ENCODE data around the gene SYNGR3. TPM values are rescaled to one million over a fixed set of nuclear protein-coding genes. Genes with fewer than 3 reads are reported as not detected.

SYNGR3 gene
- total and polyA plus RNA-seq, 2 of the 13 experiments (the other 11 are each of a cell fraction or from before 2014, with no cell fraction given): 0.97 to 5.7 TPM

Small RNAs within 50 kb of the gene (small RNA-seq; reads per million reads assigned to genes)
- gene AC005363.2 (ENCODE audit: insufficient read depth in 2 of 3, insufficient read length in 3 of 3, low read depth in 2 of 3, low replicate concordance in 1 of 3) (0 reads per million in 3 experiments), gene RN7SL219P (ENCODE audit: insufficient read depth in 2 of 3, insufficient read length in 3 of 3, low read depth in 2 of 3, low replicate concordance in 1 of 3) (0 reads per million in 3 experiments), gene SNORA10 (ENCODE audit: insufficient read depth in 2 of 3, insufficient read length in 3 of 3, low read depth in 2 of 3, low replicate concordance in 1 of 3) (0 reads per million in 3 experiments), gene SNORA64 (ENCODE audit: insufficient read depth in 2 of 3, insufficient read length in 3 of 3, low read depth in 2 of 3, low replicate concordance in 1 of 3) (0 reads per million in 3 experiments)

Other genes with a start within 250 kb of the SYNGR3 start
Only the 30 nearest of the 32 such genes appear.
- 4.9 and 15.9 TPM in 2 replicates for gene NME3, start 218.4 kb upstream of the SYNGR3 start, total RNA-seq (2016; rRNA removed; fragmentation: Illumina TruSeq; extraction: Trizol)
- gene NME3, start 218.4 kb upstream of the SYNGR3 start, polyA plus RNA-seq (2011; rRNA removed): 10.4 and 13.9 TPM in 2 replicates
- 1.7 and 7.6 TPM in 2 replicates for gene EME2, start 217.2 kb upstream of the SYNGR3 start, total RNA-seq (2016; rRNA removed; fragmentation: Illumina TruSeq; extraction: Trizol)
- gene EME2, start 217.2 kb upstream of the SYNGR3 start, polyA plus RNA-seq (2011; rRNA removed): 4.4 and 6.5 TPM in 2 replicates
- 129 and 131 TPM in 2 replicates for gene MRPS34, start 216.8 kb upstream of the SYNGR3 start, total RNA-seq (2016; rRNA removed; fragmentation: Illumina TruSeq; extraction: Trizol)
- 61.3 and 63.5 TPM in 2 replicates for gene MRPS34, start 216.8 kb upstream of the SYNGR3 start, polyA plus RNA-seq (2011; rRNA removed)
- gene SPSB3, start 207.4 kb upstream of the SYNGR3 start, total RNA-seq (2016; rRNA removed; fragmentation: Illumina TruSeq; extraction: Trizol): 8.2 and 13.2 TPM in 2 replicates
- 21.9 and 26.7 TPM in 2 replicates for gene SPSB3, start 207.4 kb upstream of the SYNGR3 start, polyA plus RNA-seq (2011; rRNA removed)
- 43.8 and 61.5 TPM in 2 replicates for gene NUBP2, start 207.0 kb upstream of the SYNGR3 start, total RNA-seq (2016; rRNA removed; fragmentation: Illumina TruSeq; extraction: Trizol)
- gene NUBP2, start 207.0 kb upstream of the SYNGR3 start, polyA plus RNA-seq (2011; rRNA removed): 25.7 and 33.5 TPM in 2 replicates
- 0.81 and 2.4 TPM in 2 replicates for gene IGFALS, start 196.3 kb upstream of the SYNGR3 start, total RNA-seq (2016; rRNA removed; fragmentation: Illumina TruSeq; extraction: Trizol)
- 0.34 and 0.95 TPM in 2 replicates for gene IGFALS, start 196.3 kb upstream of the SYNGR3 start, polyA plus RNA-seq (2011; rRNA removed)
- 55.6 and 70.4 TPM in 2 replicates for gene HAGH, start 163.1 kb upstream of the SYNGR3 start, total RNA-seq (2016; rRNA removed; fragmentation: Illumina TruSeq; extraction: Trizol)
- gene HAGH, start 163.1 kb upstream of the SYNGR3 start, polyA plus RNA-seq (2011; rRNA removed): 95.4 and 110 TPM in 2 replicates
- gene FAHD1, start 162.8 kb upstream of the SYNGR3 start, total RNA-seq (2016; rRNA removed; fragmentation: Illumina TruSeq; extraction: Trizol): 45.3 and 55.1 TPM in 2 replicates
- 39.0 and 45.0 TPM in 2 replicates for gene FAHD1, start 162.8 kb upstream of the SYNGR3 start, polyA plus RNA-seq (2011; rRNA removed)
- gene MEIOB, start 117.8 kb upstream of the SYNGR3 start, total RNA-seq (2016; rRNA removed; fragmentation: Illumina TruSeq; extraction: Trizol): not detected in 2 replicates
- gene MEIOB, start 117.8 kb upstream of the SYNGR3 start, polyA plus RNA-seq (2011; rRNA removed): 0.05 and 0.17 TPM in 2 replicates
- gene HS3ST6, start 71.6 kb upstream of the SYNGR3 start, total RNA-seq (2016; rRNA removed; fragmentation: Illumina TruSeq; extraction: Trizol): not detected in 2 replicates
- not detected in 2 replicates for gene HS3ST6, start 71.6 kb upstream of the SYNGR3 start, polyA plus RNA-seq (2011; rRNA removed)
- gene MSRB1, start 46.8 kb upstream of the SYNGR3 start, total RNA-seq (2016; rRNA removed; fragmentation: Illumina TruSeq; extraction: Trizol): 32.1 and 49.0 TPM in 2 replicates
- 75.4 and 84.2 TPM in 2 replicates for gene MSRB1, start 46.8 kb upstream of the SYNGR3 start, polyA plus RNA-seq (2011; rRNA removed)
- gene RPL3L, start 35.3 kb upstream of the SYNGR3 start, total RNA-seq (2016; rRNA removed; fragmentation: Illumina TruSeq; extraction: Trizol): not detected in 2 replicates
- 0.17 and 0.30 TPM in 2 replicates for gene RPL3L, start 35.3 kb upstream of the SYNGR3 start, polyA plus RNA-seq (2011; rRNA removed)
- gene NDUFB10, start 30.4 kb upstream of the SYNGR3 start, total RNA-seq (2016; rRNA removed; fragmentation: Illumina TruSeq; extraction: Trizol): 143 and 157 TPM in 2 replicates
- 68.6 and 73.7 TPM in 2 replicates for gene NDUFB10, start 30.4 kb upstream of the SYNGR3 start, polyA plus RNA-seq (2011; rRNA removed)
- gene RPS2, start 25.1 kb upstream of the SYNGR3 start, total RNA-seq (2016; rRNA removed; fragmentation: Illumina TruSeq; extraction: Trizol): 1,908 and 1,988 TPM in 2 replicates
- gene RPS2, start 25.1 kb upstream of the SYNGR3 start, polyA plus RNA-seq (2011; rRNA removed): 4,513 and 4,514 TPM in 2 replicates
- gene RNF151, start 23.1 kb upstream of the SYNGR3 start, total RNA-seq (2016; rRNA removed; fragmentation: Illumina TruSeq; extraction: Trizol): not detected in 2 replicates
- not detected in 2 replicates for gene RNF151, start 23.1 kb upstream of the SYNGR3 start, polyA plus RNA-seq (2011; rRNA removed)
- 31.2 and 38.0 TPM in 2 replicates for gene TBL3, start 17.9 kb upstream of the SYNGR3 start, total RNA-seq (2016; rRNA removed; fragmentation: Illumina TruSeq; extraction: Trizol)
- gene TBL3, start 17.9 kb upstream of the SYNGR3 start, polyA plus RNA-seq (2011; rRNA removed): 16.8 and 24.9 TPM in 2 replicates
- gene NOXO1, start 8.5 kb upstream of the SYNGR3 start, total RNA-seq (2016; rRNA removed; fragmentation: Illumina TruSeq; extraction: Trizol): 0.21 and 1.4 TPM in 2 replicates
- gene NOXO1, start 8.5 kb upstream of the SYNGR3 start, polyA plus RNA-seq (2011; rRNA removed): 0.69 and 1.4 TPM in 2 replicates
- gene GFER, start 5.8 kb upstream of the SYNGR3 start, total RNA-seq (2016; rRNA removed; fragmentation: Illumina TruSeq; extraction: Trizol): 68.3 and 71.7 TPM in 2 replicates
- gene GFER, start 5.8 kb upstream of the SYNGR3 start, polyA plus RNA-seq (2011; rRNA removed): 28.6 and 35.9 TPM in 2 replicates
- 9.5 and 13.5 TPM in 2 replicates for gene ZNF598, start 19.9 kb downstream of the SYNGR3 start, total RNA-seq (2016; rRNA removed; fragmentation: Illumina TruSeq; extraction: Trizol)
- 14.2 and 17.6 TPM in 2 replicates for gene ZNF598, start 19.9 kb downstream of the SYNGR3 start, polyA plus RNA-seq (2011; rRNA removed)
- 0.97 TPM in 1 of 2 replicates, not detected in the other for gene NPW, start 29.8 kb downstream of the SYNGR3 start, total RNA-seq (2016; rRNA removed; fragmentation: Illumina TruSeq; extraction: Trizol)
- 0.24 and 0.25 TPM in 2 replicates for gene NPW, start 29.8 kb downstream of the SYNGR3 start, polyA plus RNA-seq (2011; rRNA removed)
- 15.8 and 23.7 TPM in 2 replicates for gene NHERF2, start 36.9 kb downstream of the SYNGR3 start, total RNA-seq (2016; rRNA removed; fragmentation: Illumina TruSeq; extraction: Trizol)
- gene NHERF2, start 36.9 kb downstream of the SYNGR3 start, polyA plus RNA-seq (2011; rRNA removed): 39.3 and 47.2 TPM in 2 replicates
- gene NTHL1, start 57.9 kb downstream of the SYNGR3 start, total RNA-seq (2016; rRNA removed; fragmentation: Illumina TruSeq; extraction: Trizol): 64.8 and 64.9 TPM in 2 replicates
- gene NTHL1, start 57.9 kb downstream of the SYNGR3 start, polyA plus RNA-seq (2011; rRNA removed): 47.5 and 55.6 TPM in 2 replicates
- 10.3 and 19.6 TPM in 2 replicates for gene TSC2, start 58.0 kb downstream of the SYNGR3 start, total RNA-seq (2016; rRNA removed; fragmentation: Illumina TruSeq; extraction: Trizol)
- gene TSC2, start 58.0 kb downstream of the SYNGR3 start, polyA plus RNA-seq (2011; rRNA removed): 40.4 and 44.6 TPM in 2 replicates
- gene PKD1, start 145.9 kb downstream of the SYNGR3 start, total RNA-seq (2016; rRNA removed; fragmentation: Illumina TruSeq; extraction: Trizol): 9.1 and 22.1 TPM in 2 replicates
- gene PKD1, start 145.9 kb downstream of the SYNGR3 start, polyA plus RNA-seq (2011; rRNA removed): 23.0 and 40.7 TPM in 2 replicates
- gene RAB26, start 158.7 kb downstream of the SYNGR3 start, total RNA-seq (2016; rRNA removed; fragmentation: Illumina TruSeq; extraction: Trizol): 0.45 and 0.86 TPM in 2 replicates
- 3.6 and 3.7 TPM in 2 replicates for gene RAB26, start 158.7 kb downstream of the SYNGR3 start, polyA plus RNA-seq (2011; rRNA removed)
- gene TRAF7, start 165.8 kb downstream of the SYNGR3 start, total RNA-seq (2016; rRNA removed; fragmentation: Illumina TruSeq; extraction: Trizol): 40.3 and 47.9 TPM in 2 replicates
- gene TRAF7, start 165.8 kb downstream of the SYNGR3 start, polyA plus RNA-seq (2011; rRNA removed): 65.6 and 67.9 TPM in 2 replicates
- 1.2 and 1.4 TPM in 2 replicates for gene CASKIN1, start 206.6 kb downstream of the SYNGR3 start, total RNA-seq (2016; rRNA removed; fragmentation: Illumina TruSeq; extraction: Trizol)
- gene CASKIN1, start 206.6 kb downstream of the SYNGR3 start, polyA plus RNA-seq (2011; rRNA removed): 2.2 and 9.4 TPM in 2 replicates
- 25.2 and 30.8 TPM in 2 replicates for gene MLST8, start 215.5 kb downstream of the SYNGR3 start, total RNA-seq (2016; rRNA removed; fragmentation: Illumina TruSeq; extraction: Trizol)
- 70.9 and 72.7 TPM in 2 replicates for gene MLST8, start 215.5 kb downstream of the SYNGR3 start, polyA plus RNA-seq (2011; rRNA removed)
- gene BRICD5, start 220.9 kb downstream of the SYNGR3 start, total RNA-seq (2016; rRNA removed; fragmentation: Illumina TruSeq; extraction: Trizol): 1.7 and 5.8 TPM in 2 replicates
- 1.6 and 2.0 TPM in 2 replicates for gene BRICD5, start 220.9 kb downstream of the SYNGR3 start, polyA plus RNA-seq (2011; rRNA removed)
- 15.6 and 18.3 TPM in 2 replicates for gene PGP, start 224.9 kb downstream of the SYNGR3 start, total RNA-seq (2016; rRNA removed; fragmentation: Illumina TruSeq; extraction: Trizol)
- gene PGP, start 224.9 kb downstream of the SYNGR3 start, polyA plus RNA-seq (2011; rRNA removed): 7.3 and 8.4 TPM in 2 replicates

All from HepG2 (cell line).